Measurements from ENCODE around the gene ETS2. TPM values are rescaled to one million over a fixed set of nuclear protein-coding genes. Genes with fewer than 3 reads are reported as not detected.

ETS2 gene
- 9.5 and 10.3 TPM in 2 replicates for polyA plus RNA-seq (2014; cell fraction: cytosol; rRNA removed)
- 8.1 and 8.4 TPM in 2 replicates for polyA plus RNA-seq (2014; cell fraction: nucleus; rRNA removed)

GRCh38 chr21:38805328-38806152 lies at the start of gene ETS2:
Gene ETS2 (plus strand): TSS chr21:38805929. CDS start chr21:38810035, 4,106 bp downstream.
- peak; percentile 83 for DNase-seq (ENCODE audit: low spot score)

GRCh38 chr21:38756746-38757145 lies 49.0 kb upstream of the ETS2 start:
- DNase-seq (ENCODE audit: low spot score): no peak

- no peak for DNase-seq (ENCODE audit: low spot score)
Observed at GRCh38 chr21:38758501-38759214, 47.1 kb upstream of the ETS2 start.

GRCh38 chr21:38759413-38759812 lies 46.3 kb upstream of the ETS2 start:
- no peak for DNase-seq (ENCODE audit: low spot score)

GRCh38 chr21:38760017-38760761 lies 45.5 kb upstream of the ETS2 start:
- no peak for DNase-seq (ENCODE audit: low spot score)

- no peak for DNase-seq (ENCODE audit: low spot score)
Observed at GRCh38 chr21:38760762-38761155, 45.0 kb upstream of the ETS2 start.

- no peak for DNase-seq (ENCODE audit: low spot score)
Observed at GRCh38 chr21:38761531-38761930, 44.2 kb upstream of the ETS2 start.

- DNase-seq (ENCODE audit: low spot score): no peak
Observed at GRCh38 chr21:38765056-38765455, 40.7 kb upstream of the ETS2 start.

- no peak for DNase-seq (ENCODE audit: low spot score)
Observed at GRCh38 chr21:38766987-38767722, 38.6 kb upstream of the ETS2 start.

GRCh38 chr21:38768471-38769063 lies 37.2 kb upstream of the ETS2 start:
- DNase-seq (ENCODE audit: low spot score): no peak

- DNase-seq (ENCODE audit: low spot score): no peak
Observed at GRCh38 chr21:38769191-38769780, 36.4 kb upstream of the ETS2 start.

GRCh38 chr21:38770660-38771059 lies 35.1 kb upstream of the ETS2 start:
- DNase-seq (ENCODE audit: low spot score): no peak

- no peak for DNase-seq (ENCODE audit: low spot score)
Observed at GRCh38 chr21:38771536-38771935, 34.2 kb upstream of the ETS2 start.

- no peak for DNase-seq (ENCODE audit: low spot score)
Observed at GRCh38 chr21:38772646-38773045, 33.1 kb upstream of the ETS2 start.

GRCh38 chr21:38773099-38774061 lies 32.3 kb upstream of the ETS2 start:
- no peak for DNase-seq (ENCODE audit: low spot score)

- no peak for DNase-seq (ENCODE audit: low spot score)
Observed at GRCh38 chr21:38774152-38774551, 31.6 kb upstream of the ETS2 start.

GRCh38 chr21:38774586-38775285 lies 31.0 kb upstream of the ETS2 start:
- no peak for DNase-seq (ENCODE audit: low spot score)

GRCh38 chr21:38775733-38776132 lies 30.0 kb upstream of the ETS2 start:
- DNase-seq (ENCODE audit: low spot score): no peak

GRCh38 chr21:38777015-38777414 lies 28.7 kb upstream of the ETS2 start:
- DNase-seq (ENCODE audit: low spot score): no peak
